Renal cortex interstitium (tissue), 11 donors: ENCODE measurements around the gene TYW1B. TPM values are rescaled to one million over a fixed set of nuclear protein-coding genes. Genes with fewer than 3 reads are reported as not detected.
"Not testable (repeated sequence)": the region's sequence is repeated elsewhere in the genome, so short reads cannot be mapped to it uniquely, and the experiment has no call there.

Experiments
- DNase-seq, 11 donors: peaks; one replicate each; pipeline ENCODE4 v3.0.0-alpha.2; 2013; ENCODE audit warnings: low read depth in 9 of 11, low spot score in 4 of 11; ENCODE audit errors: extremely low read depth in 1 of 11
- polyA plus RNA-seq, 3 donors: library from polyadenylated mRNA; unstranded; fragments of 120-200 nt; gene quantifications; one replicate each; pipeline ENCODE4 v1.2.1, GENCODE V29; 2013; ENCODE audit not compliant: insufficient read length in 3 of 3

The TYW1B gene
- polyA plus RNA-seq, 3 donors = 3.8 to 6.8 (median 4.2) TPM

GRCh38 chr7:72822497-72822896 is 5.5 kb downstream of the TYW1B start:
- DNase-seq = not testable (repeated sequence)

DNA sequence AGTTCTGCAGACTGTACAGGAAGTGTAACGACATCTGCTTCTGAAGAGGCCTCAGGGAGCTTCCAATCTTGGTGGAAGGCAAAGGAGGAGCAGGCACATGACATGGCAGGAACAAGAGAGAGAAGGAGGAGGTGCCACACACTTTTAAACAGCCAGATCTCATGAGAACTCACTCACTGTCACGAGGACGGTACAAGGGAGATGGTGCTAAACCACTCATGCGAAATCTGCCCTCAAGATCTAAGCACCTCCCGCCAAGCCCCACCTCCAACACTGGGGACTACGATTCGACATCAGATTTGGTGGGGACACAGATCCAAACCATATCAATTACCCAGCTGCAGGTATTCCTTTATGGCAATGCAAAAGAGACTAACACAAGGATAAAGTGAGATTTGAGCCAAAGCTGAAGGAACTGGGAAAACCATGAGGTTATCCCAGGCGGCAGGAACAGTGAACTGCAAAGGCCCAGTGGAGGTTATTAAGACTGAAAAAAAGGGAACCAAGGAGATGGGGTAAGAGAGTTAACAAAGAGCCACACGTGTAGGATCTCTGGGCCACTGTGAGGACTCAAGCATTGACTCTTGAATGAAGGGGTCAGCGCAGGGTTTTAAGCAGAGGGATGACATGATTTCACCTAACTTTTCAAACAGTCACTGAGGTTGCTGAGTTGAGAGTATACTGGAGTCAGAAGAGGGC is 9.2 kb downstream of the TYW1B start:
- DNase-seq = not testable (repeated sequence)

DNA sequence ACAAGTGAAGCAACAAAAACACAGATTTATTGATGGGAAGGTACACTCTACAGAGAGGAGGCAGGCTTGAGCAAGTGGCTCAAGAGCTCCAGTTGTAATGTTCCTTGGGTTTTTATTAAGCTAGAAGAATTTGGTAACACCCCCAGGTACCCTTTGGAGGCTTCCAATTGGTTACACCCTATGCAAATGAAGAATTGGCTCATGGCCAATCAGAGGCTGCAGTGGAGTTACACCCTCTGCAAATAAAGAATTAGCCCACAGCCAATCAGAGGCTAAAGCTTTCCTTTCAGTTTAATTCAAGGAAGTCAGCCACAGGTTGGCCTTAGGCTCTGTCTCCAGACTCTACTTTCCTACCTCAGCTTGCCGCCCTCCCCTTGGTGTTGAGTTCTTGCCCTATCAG is 10.3 kb downstream of the TYW1B start:
- DNase-seq = not testable (repeated sequence)

DNA sequence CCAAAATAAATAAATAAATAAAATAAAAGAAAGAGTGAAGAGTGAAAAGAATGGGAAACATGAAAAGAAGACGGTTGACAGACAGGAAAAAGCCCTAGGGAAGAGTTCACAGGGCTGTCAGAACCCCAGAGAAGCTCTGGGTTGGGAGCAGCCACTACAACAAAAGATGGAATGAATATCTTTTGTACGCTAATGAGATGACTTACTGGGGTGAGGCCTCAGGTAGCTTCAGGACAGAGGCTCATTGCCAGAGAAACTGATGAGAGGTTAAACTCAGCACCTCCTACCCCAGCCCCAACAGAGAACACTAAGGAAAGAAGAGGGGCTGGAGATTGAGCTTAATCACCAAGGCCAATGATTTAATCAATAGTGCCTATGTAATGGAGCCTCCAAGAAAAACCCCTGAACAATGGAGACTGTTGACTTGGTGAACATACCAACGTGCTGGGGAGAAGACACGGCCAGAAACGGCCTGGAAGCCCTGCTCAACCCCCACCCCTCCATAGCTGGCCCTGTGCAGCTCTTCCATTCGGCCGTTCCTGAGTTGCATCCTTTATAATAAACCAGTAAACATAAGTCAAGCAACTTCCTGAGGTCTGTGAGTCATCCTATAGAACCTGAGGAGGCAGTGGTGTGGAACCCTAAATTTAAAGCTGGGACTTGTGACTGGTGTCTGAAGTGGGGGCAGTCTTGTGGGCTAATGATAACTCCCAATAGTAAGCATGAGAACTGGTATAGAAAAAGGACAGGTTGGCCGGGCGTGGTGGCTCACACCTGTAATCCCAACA is 11.4 kb downstream of the TYW1B start:
- not testable (repeated sequence) for DNase-seq

DNA sequence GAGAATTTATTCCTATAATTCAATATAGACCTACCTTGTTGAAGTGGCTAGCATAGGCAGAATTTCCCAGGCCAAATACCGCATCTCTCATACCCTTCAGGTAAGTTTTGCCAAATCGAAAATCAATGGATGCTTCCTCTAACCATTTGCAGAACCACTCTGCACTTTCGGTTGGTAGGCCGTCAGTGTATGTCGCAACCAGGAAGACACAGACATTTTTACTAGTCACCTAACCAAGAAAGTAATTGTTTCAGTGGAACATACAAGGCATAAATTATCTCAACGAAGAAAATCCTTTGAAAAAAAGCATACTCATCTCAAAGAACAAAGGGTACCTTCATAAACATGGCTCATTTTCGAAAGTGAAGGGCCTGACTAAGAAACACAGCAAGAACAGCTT is 17.6 kb downstream of the TYW1B start:
- DNase-seq = not testable (repeated sequence)

DNA sequence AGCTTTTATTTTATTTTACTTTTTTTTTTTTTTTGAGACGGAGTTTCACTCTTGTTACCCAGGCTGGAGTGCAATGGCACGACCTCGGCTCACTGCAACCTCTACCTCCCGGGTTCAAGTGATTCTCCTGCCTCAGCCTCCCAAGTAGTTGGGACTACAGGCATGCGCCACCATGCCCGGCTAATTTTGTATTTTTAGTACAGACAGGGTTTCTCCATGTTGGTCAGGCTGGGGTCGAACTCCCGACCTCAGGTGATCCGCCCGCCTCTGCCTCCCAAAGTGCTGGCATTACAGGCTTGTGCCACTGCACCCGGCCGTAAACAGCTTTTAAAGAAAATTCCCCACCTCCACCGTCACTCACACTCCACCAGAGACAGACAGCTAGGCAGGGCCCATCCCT is 19.5 kb downstream of the TYW1B start:
- not testable (repeated sequence) for DNase-seq

DNA sequence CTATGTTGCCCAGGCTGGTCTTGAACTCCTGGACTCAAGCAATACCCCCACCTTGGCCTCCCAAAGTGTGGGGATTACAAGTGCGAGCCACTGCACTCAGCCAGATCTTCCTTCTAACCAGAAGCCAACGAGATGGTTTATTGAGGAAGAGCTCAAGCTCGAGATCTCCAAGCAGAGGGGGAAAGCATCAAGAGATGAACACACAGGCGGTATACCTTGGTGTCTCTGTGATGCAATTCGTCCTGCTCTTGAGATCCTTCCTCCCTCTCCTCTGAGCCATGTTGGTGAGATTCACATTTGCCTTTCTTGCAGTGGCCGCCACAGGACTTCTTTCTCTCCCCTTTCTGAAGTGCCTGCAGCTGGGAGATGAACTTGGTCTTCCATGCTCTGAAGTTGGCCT is 21.1 kb downstream of the TYW1B start:
- DNase-seq = not testable (repeated sequence)

DNA sequence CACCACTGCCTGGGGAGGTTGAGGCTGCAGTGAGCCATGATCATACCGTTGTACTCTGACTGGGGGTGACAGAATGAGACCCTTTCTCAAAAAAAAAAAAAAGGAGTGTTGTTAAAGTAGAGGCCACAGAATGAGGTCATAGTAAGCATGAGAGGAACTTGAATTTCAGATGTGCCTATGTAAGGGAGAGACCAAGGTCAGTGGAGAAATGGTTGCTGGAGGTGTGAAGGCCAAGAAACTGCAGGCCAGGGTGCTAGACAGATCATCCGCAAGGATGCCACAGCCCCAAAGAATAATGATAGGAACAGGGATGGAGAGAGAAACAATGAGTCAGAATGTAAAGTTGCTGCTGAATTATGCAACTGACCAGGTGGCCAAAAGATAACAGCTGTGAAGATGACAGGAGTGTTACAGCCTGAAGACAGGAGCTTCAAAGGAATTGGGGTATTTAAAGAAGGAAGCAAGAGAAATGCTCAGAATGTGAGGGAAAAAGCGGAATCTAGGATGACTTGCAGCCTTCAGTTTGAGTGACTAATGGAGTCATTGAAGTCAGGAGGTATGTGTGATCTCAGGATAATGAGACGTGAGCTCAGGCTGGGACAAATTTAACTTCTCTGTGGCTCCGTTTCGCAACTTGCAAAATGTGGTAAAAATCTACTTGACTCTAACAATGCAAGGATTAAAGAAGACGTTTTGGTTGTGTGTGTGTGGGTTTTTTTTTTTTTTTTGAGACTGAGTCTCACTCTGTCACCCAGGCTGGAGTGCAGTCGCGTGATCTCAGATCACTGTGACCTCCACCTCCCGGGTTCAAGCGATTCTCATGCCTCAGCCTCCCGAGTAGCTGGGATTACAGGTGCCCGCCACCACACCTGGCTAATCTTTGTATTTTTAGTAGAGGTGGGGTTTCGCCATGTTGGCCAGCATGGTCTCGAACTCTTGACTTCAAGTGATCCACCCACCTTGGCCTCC is 22.2 kb downstream of the TYW1B start:
- DNase-seq = no peak

DNA sequence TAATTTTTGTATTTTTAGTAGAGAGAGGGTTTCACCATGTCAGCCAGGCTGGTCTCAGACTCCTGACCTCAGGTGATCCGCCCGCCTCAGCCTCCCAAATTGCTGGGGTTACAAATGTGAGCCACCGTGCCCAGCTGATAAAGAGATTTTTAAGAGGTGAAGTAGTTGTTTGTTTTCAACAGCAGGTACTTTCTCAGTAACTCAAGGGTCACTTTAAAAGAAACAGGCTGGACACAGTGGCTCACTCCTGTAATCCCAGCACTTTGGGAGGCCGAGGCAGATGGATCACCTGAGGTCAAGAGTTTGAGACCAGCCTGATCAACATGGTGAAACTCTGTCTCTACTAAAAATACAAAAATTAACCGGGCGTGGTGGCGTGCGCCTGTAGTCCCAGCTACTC is 24.2 kb downstream of the TYW1B start:
- DNase-seq = not testable (repeated sequence)

DNA sequence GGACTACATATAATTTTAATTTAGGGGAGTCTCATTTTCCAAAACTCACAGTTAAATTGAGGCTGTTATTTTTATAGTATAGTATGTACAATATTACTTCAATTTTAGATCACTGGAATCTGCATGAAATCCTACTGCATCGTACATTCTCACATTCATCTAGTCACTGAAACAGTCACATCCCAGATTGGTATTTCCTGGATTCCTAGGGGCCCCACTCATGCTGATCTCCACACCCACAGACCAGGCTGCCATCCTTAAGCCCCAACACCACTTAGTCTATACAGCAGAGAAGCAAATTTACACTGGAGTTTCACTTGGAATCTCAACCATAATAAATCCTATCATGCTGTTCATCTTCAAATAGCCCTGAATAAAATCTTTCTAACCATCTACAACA is 26.4 kb downstream of the TYW1B start:
- DNase-seq = not testable (repeated sequence)

- DNase-seq = not testable (repeated sequence)
These were observed 32.6 kb downstream of the TYW1B start for GRCh38 chr7:72795401-72795800.

DNA sequence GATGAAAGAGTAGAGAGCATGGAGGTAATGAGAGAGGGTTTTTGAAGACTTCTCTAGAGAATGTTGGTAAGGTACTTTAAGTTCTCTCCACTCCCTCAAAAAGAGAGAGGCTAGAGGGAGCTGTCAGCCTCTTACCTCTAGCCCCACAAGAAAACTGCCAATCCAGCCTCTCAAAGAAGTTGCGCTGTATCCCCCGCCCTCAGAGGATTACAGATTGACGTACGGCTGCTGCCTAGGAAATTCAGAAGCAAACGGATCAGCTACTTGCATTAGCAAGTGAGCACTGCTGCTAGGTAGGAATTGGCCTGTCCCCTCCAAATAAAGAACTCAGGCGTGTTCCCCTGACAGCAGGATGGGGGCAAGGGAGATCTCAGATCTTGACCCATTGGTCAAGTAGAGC is 34.2 kb downstream of the TYW1B start:
- no peak for DNase-seq

- DNase-seq = not testable (repeated sequence)
These were observed 37.3 kb downstream of the TYW1B start for GRCh38 chr7:72790698-72791060.

DNA sequence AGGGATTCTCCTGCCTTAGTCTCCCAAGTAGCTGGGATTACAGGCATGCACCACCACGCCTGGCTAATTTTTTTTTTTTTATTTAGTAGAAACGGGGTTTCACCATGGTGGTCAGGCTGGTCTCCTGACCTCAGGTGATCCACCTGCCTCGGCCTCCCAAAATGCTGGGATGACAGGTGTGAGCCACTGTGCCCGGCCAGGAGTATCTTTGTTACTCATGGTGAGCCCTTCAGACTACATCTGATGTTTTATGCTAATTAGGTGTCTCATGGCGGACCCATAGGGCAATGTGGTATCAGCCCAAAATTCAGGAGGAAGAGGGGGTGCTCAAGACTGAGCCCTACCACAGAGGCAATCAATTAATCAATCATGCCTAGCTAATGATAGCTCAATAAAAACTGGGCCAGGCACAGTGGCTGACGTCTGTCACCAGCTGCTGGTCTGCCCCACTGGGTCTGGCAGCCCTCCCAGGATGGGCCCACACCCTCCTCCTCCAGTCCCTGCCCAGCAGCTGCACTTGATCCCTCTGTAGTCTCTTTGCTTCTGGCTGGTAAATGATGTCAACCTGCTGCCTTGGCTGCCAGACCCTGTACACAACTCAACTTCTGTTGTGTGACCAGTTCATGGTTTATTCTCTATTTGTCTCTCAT is 37.8 kb downstream of the TYW1B start:
- not testable (repeated sequence) for DNase-seq

- no peak for DNase-seq
These were observed 42.6 kb downstream of the TYW1B start for GRCh38 chr7:72785166-72785955.

DNA sequence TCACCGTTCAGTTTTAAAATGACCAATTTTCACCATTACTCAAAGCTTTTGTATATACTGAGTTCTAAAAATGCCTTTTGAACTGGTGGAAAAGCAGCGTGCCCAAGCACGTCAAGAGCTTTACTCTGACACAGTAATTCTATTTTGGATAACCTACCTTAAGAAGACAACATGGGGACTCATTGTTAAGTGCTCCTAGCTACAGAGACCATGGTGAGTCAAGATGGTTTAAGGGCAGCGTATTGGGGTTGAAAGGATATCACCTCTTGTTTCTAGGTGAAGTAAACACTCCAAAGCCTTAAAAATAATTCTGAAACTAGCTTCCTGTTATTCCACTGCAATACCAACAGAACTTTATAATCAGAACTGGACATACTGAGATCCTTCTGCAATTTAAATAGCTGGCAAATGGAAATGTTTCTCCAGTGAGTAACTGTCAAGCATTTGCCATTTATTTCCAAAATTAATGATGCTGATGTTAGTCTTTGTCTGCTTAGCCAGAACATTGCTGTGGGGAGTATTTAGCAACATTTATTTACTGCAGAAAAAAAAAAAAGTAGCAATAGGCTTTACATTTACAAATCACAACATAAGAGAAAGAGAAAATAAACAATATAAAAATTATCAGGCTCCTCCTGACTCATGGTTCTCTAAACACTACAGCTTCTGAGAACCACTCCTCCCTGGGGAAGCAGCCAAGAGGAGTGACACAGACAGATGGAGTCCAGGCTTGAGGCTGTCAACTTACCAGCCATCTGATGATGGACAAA is 44.2 kb downstream of the TYW1B start:
- peak in 1 of 11 donors; percentile 4 for DNase-seq

DNA sequence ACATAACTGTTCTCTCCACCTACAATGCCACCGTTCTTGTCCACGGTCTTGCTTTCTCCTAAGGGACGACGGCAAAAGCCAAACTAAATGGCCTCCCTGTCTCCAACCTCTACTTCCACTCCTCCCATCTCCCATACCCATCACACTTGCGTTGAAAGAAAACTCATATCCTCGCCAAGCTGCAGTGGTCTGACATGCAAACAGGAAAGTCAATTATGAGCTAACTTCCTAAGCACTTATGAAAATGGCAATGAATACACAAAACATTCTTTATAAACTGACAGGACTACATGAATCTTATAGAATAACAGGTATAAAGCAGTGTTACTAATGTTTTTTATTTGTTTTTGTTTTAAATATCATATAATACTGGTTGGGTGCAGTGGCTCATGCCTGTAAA is 46.4 kb downstream of the TYW1B start:
- DNase-seq = no peak
